ENCODE results near the gene APMAP.
A peak's percentile ranks its signal among the peaks of the same experiment; 100 is the strongest.

The APMAP gene

DNA sequence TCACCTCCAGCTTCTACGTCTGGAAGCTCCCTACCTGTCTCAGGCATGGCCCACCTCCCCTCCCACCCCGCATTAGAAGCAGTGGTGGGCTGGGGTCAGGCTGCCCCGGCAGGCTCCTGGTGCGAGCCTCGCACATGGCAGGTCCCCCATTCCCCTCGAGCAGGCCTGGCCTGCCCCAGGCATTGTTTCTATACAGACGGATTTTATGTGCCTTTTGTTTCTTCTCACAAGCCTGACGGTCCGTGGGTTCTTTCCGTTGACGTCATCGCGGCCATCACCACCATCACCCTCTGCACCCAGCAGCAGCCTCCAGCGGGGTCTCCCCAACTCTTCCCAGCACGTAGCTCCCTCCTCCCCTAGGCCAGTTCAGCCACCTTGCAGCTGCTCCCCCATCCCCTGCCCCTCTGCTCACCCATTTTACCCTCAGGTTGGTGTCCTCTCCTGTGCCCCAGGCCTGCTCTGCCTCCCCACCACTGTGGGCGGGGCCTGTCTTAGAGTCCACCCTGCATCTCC lies 38.9 kb downstream of the APMAP start:
- TF ChIP-seq EGR1 (IDR thresholded peaks at IDR 0.05) (no peak), TAF1 (IDR thresholded peaks at IDR 0.05; ENCODE audit: low read depth) (no peak), YY1 (IDR thresholded peaks at IDR 0.05; ENCODE audit: low read depth) (no peak), EP300 (IDR thresholded peaks at IDR 0.05; ENCODE audit: borderline replicate concordance) (no peak), ZBTB7A (IDR thresholded peaks at IDR 0.05; ENCODE audit: low read depth) (no peak), FOXM1 (IDR thresholded peaks at IDR 0.05; ENCODE audit: borderline replicate concordance, low read depth) (no peak), CREB1 (IDR thresholded peaks at IDR 0.05; ENCODE audit: low read depth) (no peak), RAD21 (IDR thresholded peaks at IDR 0.05; ENCODE audit: low read depth) (no peak), TEAD4 (IDR thresholded peaks at IDR 0.05) (no peak), CEBPB (IDR thresholded peaks at IDR 0.05) (no peak)
- TF ChIP-seq, protein P1, sequence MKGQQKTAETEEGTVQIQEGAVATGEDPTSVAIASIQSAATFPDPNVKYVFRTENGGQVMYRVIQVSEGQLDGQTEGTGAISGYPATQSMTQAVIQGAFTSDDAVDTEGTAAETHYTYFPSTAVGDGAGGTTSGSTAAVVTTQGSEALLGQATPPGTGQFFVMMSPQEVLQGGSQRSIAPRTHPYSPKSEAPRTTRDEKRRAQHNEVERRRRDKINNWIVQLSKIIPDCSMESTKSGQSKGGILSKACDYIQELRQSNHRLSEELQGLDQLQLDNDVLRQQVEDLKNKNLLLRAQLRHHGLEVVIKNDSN (IDR thresholded peaks at IDR 0.05): no peak
- TF ChIP-seq, protein P2, sequence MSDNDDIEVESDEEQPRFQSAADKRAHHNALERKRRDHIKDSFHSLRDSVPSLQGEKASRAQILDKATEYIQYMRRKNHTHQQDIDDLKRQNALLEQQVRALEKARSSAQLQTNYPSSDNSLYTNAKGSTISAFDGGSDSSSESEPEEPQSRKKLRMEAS (IDR thresholded peaks at IDR 0.05): no peak
- TF ChIP-seq, protein P3, sequence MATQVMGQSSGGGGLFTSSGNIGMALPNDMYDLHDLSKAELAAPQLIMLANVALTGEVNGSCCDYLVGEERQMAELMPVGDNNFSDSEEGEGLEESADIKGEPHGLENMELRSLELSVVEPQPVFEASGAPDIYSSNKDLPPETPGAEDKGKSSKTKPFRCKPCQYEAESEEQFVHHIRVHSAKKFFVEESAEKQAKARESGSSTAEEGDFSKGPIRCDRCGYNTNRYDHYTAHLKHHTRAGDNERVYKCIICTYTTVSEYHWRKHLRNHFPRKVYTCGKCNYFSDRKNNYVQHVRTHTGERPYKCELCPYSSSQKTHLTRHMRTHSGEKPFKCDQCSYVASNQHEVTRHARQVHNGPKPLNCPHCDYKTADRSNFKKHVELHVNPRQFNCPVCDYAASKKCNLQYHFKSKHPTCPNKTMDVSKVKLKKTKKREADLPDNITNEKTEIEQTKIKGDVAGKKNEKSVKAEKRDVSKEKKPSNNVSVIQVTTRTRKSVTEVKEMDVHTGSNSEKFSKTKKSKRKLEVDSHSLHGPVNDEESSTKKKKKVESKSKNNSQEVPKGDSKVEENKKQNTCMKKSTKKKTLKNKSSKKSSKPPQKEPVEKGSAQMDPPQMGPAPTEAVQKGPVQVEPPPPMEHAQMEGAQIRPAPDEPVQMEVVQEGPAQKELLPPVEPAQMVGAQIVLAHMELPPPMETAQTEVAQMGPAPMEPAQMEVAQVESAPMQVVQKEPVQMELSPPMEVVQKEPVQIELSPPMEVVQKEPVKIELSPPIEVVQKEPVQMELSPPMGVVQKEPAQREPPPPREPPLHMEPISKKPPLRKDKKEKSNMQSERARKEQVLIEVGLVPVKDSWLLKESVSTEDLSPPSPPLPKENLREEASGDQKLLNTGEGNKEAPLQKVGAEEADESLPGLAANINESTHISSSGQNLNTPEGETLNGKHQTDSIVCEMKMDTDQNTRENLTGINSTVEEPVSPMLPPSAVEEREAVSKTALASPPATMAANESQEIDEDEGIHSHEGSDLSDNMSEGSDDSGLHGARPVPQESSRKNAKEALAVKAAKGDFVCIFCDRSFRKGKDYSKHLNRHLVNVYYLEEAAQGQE (IDR thresholded peaks at IDR 0.05; ENCODE audit: low read depth): no peak

DNA sequence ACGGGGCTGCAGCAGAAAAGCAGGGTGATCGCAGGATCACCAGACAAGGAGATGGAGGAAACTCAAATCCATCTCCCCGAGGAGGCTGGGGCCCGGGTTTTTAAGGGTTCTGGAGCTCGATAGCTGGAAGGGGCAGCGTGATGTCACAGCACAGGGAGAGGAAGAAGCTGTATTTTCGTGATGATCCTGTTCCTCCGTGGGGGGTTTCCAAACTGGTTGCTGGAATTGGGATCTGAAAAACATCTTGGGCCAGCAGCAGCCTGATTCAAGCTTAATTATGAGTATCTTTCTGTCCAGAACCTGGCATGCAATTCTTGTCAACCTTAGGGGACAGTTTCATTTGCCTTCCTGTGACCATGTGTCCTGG lies 39.4 kb downstream of the APMAP start:
- TF ChIP-seq TCF12 (IDR thresholded peaks at IDR 0.05; ENCODE audit: low read depth) (no peak), NFIC (IDR thresholded peaks at IDR 0.05) (no peak), CREB1 (IDR thresholded peaks at IDR 0.05; ENCODE audit: low read depth) (no peak), CEBPB (IDR thresholded peaks at IDR 0.05) (no peak), FOXM1 (IDR thresholded peaks at IDR 0.05; ENCODE audit: borderline replicate concordance, low read depth) (no peak), EGR1 (IDR thresholded peaks at IDR 0.05) (no peak), EP300 (IDR thresholded peaks at IDR 0.05; ENCODE audit: borderline replicate concordance) (no peak), RAD21 (IDR thresholded peaks at IDR 0.05; ENCODE audit: low read depth) (no peak)
- TF ChIP-seq, protein P1 (IDR thresholded peaks at IDR 0.05): no peak
- TF ChIP-seq, protein P2 (IDR thresholded peaks at IDR 0.05): no peak
- TF ChIP-seq, protein P3 (IDR thresholded peaks at IDR 0.05; ENCODE audit: low read depth): no peak

DNA sequence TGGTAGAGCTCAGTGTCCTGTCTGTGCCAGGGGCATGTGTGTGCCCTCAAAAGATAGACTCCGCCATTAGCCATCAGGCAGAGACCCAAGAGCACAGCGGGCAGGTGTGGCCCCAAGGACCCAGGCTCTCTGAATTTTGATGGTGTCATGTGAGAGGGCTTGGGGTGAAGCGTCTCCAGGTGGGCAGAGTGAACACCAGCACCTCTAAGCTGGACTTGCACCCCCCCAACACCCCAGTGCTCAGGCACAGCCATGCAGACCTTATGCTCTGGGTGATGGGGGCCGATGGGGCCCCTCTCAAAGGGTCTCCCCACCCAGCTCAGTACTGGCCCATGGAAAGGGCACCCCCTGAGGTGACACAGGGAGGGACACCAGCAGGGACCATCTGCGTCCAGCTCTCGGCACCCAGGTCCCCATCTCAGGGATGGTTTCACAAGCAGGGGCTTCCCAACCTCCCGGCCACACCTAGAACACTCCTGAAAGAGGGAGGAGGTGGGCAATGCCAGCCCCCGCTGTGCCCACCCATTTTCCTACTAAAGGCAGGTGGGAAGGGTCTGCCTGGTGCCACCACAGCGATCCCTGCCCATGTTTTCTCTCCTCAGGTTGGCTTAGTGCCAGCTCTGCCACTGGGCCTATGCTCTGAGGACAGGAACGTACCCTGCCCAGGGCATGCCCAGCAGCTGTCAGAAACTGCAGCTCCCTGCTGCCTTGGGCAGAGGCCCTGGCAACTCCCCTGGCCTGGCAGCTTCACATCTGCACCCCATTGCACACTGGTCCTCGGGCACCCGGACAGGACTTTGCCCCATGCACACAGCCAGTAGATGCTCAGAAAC lies 40.0 kb downstream of the APMAP start:
- TF ChIP-seq, protein P1 (IDR thresholded peaks at IDR 0.05): no peak
- no peak for TF ChIP-seq EP300 (IDR thresholded peaks at IDR 0.05; ENCODE audit: borderline replicate concordance)
- TF ChIP-seq YY1 (IDR thresholded peaks at IDR 0.05; ENCODE audit: low read depth): no peak
- TF ChIP-seq CREB1 (IDR thresholded peaks at IDR 0.05; ENCODE audit: low read depth): no peak
- 0 out of 2 replicates have a peak, but pooled peaks have one; percentile 38 for TF ChIP-seq NFIC (IDR thresholded peaks at IDR 0.05)

DNA sequence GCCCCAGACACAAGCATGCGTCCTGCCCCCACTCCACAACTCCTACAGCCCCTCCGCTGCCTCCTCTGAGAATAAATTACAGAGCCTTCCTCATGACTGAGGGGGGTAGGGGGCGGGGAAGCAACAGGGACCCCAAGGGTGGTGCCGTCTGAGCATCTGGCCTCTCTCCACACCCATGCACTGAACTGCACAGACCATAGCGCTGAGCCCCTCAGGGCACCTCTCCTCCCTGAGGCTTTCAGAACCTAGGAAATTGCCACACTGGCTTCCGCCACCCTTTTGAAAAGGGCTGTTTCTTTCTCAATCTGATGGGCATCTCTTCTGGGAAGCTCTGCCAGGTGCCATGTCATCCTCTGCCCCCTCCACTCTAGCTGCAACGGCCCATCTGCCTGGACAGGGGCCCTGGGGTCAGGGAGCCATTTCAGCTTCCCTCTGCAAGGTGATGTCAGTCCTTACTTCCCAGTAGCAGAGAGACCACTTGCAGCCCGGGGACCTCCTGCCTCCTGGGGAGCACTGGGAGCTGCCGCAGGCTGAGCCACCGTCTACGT lies 40.9 kb downstream of the APMAP start:
- TF ChIP-seq TEAD4 (IDR thresholded peaks at IDR 0.05) (no peak), EGR1 (IDR thresholded peaks at IDR 0.05) (no peak), TAF1 (IDR thresholded peaks at IDR 0.05; ENCODE audit: low read depth) (no peak), CREB1 (IDR thresholded peaks at IDR 0.05; ENCODE audit: low read depth) (no peak), ZBTB7A (IDR thresholded peaks at IDR 0.05; ENCODE audit: low read depth) (no peak), FOXM1 (IDR thresholded peaks at IDR 0.05; ENCODE audit: borderline replicate concordance, low read depth) (no peak), NFIC (IDR thresholded peaks at IDR 0.05) (no peak), YY1 (IDR thresholded peaks at IDR 0.05; ENCODE audit: low read depth) (no peak), TCF12 (IDR thresholded peaks at IDR 0.05; ENCODE audit: low read depth) (no peak), EP300 (IDR thresholded peaks at IDR 0.05; ENCODE audit: borderline replicate concordance) (no peak)
- TF ChIP-seq, protein P2 (IDR thresholded peaks at IDR 0.05): no peak
- TF ChIP-seq, protein P3 (IDR thresholded peaks at IDR 0.05; ENCODE audit: low read depth): no peak
- TF ChIP-seq, protein P1 (IDR thresholded peaks at IDR 0.05): no peak

Data from Ishikawa (cell line).